Hair follicle dermal papilla cell (primary cell): ENCODE measurements around the gene TEX11. TPM values are rescaled to one million over a fixed set of nuclear protein-coding genes. Genes with fewer than 3 reads are reported as not detected.

ENCODE experiments used
- small RNA-seq: library from RNA; depleted of rRNA; stranded (forward); fragments of <200 nt; gene quantifications from one replicate; pipeline ENCODE3, GENCODE V24; 2012
- total RNA-seq: library from RNA; depleted of rRNA; stranded (reverse); fragments of >200 nt; gene quantifications from 2 replicates; pipeline ENCODE4 v1.2.3, GENCODE V29; 2012

Gene TEX11
- not detected in 2 replicates for total RNA-seq

DNA sequence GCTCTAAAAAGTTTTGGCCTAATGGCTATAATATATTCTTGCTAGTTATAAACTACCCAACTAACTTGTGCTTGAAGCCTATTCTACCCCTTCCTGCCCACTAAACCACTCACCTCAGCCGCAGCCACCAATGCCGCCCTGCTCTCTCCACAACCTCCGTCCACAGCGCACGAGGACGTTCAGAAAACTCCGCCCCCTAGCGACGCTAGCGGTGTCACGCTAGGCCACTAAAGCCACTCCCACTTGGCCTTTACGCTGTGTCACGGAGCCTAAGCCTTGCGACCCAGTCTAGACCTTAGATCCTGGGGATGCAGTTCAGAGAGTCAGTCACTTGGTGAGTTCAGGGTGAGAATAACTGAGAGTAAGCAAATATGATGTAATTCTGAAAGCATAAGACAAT lies at the start of gene TEX11:
Gene TEX11, minus strand, starts transcription at position 171 of the 400 bp plus-strand sequence. CDS start 922 bp downstream, outside the sequence.

Small RNAs within 50 kb of the gene (small RNA-seq; reads per million reads assigned to genes)
- not detected for gene SNORD3E

Other genes starting within 250 kb of the TEX11 start
- gene SLC7A3, start 22.4 kb upstream of the TEX11 start, total RNA-seq = not detected in 2 replicates
- gene SNX12, start 159.6 kb upstream of the TEX11 start, total RNA-seq = 63.8 and 66.3 TPM in 2 replicates
- 8.3 and 9.8 TPM in 2 replicates for gene FOXO4, start 187.1 kb upstream of the TEX11 start, total RNA-seq
- gene CXorf65, start 198.0 kb upstream of the TEX11 start, total RNA-seq = not detected in 2 replicates
- not detected in 2 replicates for gene IL2RG, start 202.9 kb upstream of the TEX11 start, total RNA-seq
- gene MED12, start 209.9 kb upstream of the TEX11 start, total RNA-seq = 29.3 and 38.6 TPM in 2 replicates
- 0.24 and 0.49 TPM in 2 replicates for gene NLGN3, start 236.1 kb upstream of the TEX11 start, total RNA-seq